Ascending aorta (tissue), 2 donors: ENCODE measurements around the gene ADH1B. TPM values are rescaled to one million over a fixed set of nuclear protein-coding genes. Genes with fewer than 3 reads are reported as not detected.
"Not testable (repeated sequence)": the region's sequence is repeated elsewhere in the genome, so short reads cannot be mapped to it uniquely, and the experiment has no call there.

Experiments
- DNase-seq, 2 donors: peaks; one replicate each; pipeline ENCODE4 v3.0.0-alpha.2; 2019; ENCODE audit warnings: low spot score in 2 of 2
- H3K27ac ChIP-seq, 2 donors: fragments of 200-600 bp; sonication (generic); one replicate each; pipeline ENCODE4 v1.5.1; 2016 to 2017; ENCODE audit warnings: mild to moderate bottlenecking in 1 of 2
- H3K27me3 ChIP-seq: fragments of 200-600 bp; sonication (generic); one replicate; pipeline ENCODE4 v1.5.1; 2017
- H3K36me3 ChIP-seq, 2 donors: fragments of 200-600 bp; sonication (generic); one replicate each; pipeline ENCODE4 v1.5.1; 2016
- H3K4me1 ChIP-seq, 2 donors: fragments of 200-600 bp; sonication (generic); one replicate each; pipeline ENCODE4 v1.5.1; 2016 to 2017; ENCODE audit warnings: mild to moderate bottlenecking in 1 of 2
- H3K4me3 ChIP-seq, 2 donors: fragments of 200-600 bp; sonication (generic); one replicate each; pipeline ENCODE4 v1.5.1; 2016 to 2017; ENCODE audit warnings: mild to moderate bottlenecking in 1 of 2
- H3K9me3 ChIP-seq, 2 donors: fragments of 200-600 bp; sonication (generic); one replicate each; pipeline ENCODE4 v1.5.1; 2016
- CTCF ChIP-seq, 3 experiments: fragments of 200-600 bp in 2 of 3; fragments of 450-650 bp in 1 of 3; sonication (generic) in 2 of 3; IDR thresholded peaks; one replicate each; pipeline ENCODE4 v1.5.1; 2016 to 2019; ENCODE audit warnings: antibody characterized with exemption in 3 of 3, mild to moderate bottlenecking in 1 of 3, moderate library complexity in 1 of 3
- intact Hi-C: fragments of 100-400 bp; cut with DNase I; formaldehyde crosslinking; loops from one replicate; pipeline ENCODE4 v1.15.1; 2023
- total RNA-seq: library from RNA; depleted of rRNA; stranded (reverse); fragments of >200 nt; gene quantifications from one replicate; pipeline ENCODE4 v1.1.0, GENCODE V29; 2016

Gene ADH1B
- total RNA-seq, 1 donor from 2014 or later, result 650 TPM

- TF ChIP-seq CTCF (IDR thresholded peaks at IDR 0.05), result no peak
- DNase-seq, result no peak
- Histone ChIP-seq H3K4me1 (no peaks in the 10 kb centered on the region), H3K27ac (no peak overlapping the region), H3K4me3 (no peak overlapping the region), H3K36me3 (no peaks in the 10 kb centered on the region), H3K9me3 (no peaks in the 10 kb centered on the region), H3K27me3 (no peaks in the 10 kb centered on the region)
- intact Hi-C loops, result no loop called here
Measured at GRCh38 chr4:99349338-99349737, 28.1 kb upstream of the ADH1B start.

GRCh38 chr4:99342624-99343023 lies 21.4 kb upstream of the ADH1B start:
- DNase-seq, result not testable (repeated sequence)

GRCh38 chr4:99341426-99341825 lies 20.2 kb upstream of the ADH1B start:
- peaks cover 0 to 4% of the 10 kb centered on the region in 2 donors for H3K4me1 ChIP-seq
- TF ChIP-seq CTCF (IDR thresholded peaks at IDR 0.05), result no peak
- no peaks in the 10 kb centered on the region for H3K36me3 ChIP-seq
- H3K27ac ChIP-seq, result no peak overlapping the region
- no peak for DNase-seq
- intact Hi-C loops, result no loop called here
- no peak overlapping the region for H3K4me3 ChIP-seq
- H3K9me3 ChIP-seq, result no peaks in the 10 kb centered on the region
- H3K27me3 ChIP-seq, result no peaks in the 10 kb centered on the region

More at GRCh38 chr4:99342624-99343023, 21.4 kb upstream of the ADH1B start:
- H3K27me3 ChIP-seq, H3K36me3 ChIP-seq, intact Hi-C loops, H3K9me3 ChIP-seq, H3K4me1 ChIP-seq, H3K4me3 ChIP-seq, H3K27ac ChIP-seq: not testable (repeated sequence)

- H3K36me3 ChIP-seq, result no peaks in the 10 kb centered on the region
- peaks cover 0 to 4% of the 10 kb centered on the region in 2 donors for H3K4me1 ChIP-seq
- no peak overlapping the region for H3K4me3 ChIP-seq
- intact Hi-C loops, result no loop called here
- H3K27ac ChIP-seq, result no peak overlapping the region
- H3K9me3 ChIP-seq, result no peaks in the 10 kb centered on the region
- TF ChIP-seq CTCF (IDR thresholded peaks at IDR 0.05), result no peak
- DNase-seq, result no peak
- no peaks in the 10 kb centered on the region for H3K27me3 ChIP-seq
Measured at GRCh38 chr4:99339172-99339571, 18.0 kb upstream of the ADH1B start.

- TF ChIP-seq CTCF (IDR thresholded peaks at IDR 0.05), result no peak
- Histone ChIP-seq H3K27me3 (no peaks in the 10 kb centered on the region), H3K4me1 (peaks cover 0 to 4% of the 10 kb centered on the region in 2 donors), H3K36me3 (no peaks in the 10 kb centered on the region), H3K27ac (no peak overlapping the region), H3K4me3 (no peak overlapping the region), H3K9me3 (no peaks in the 10 kb centered on the region)
- DNase-seq, result no peak
- intact Hi-C loops, result no loop called here
Measured at GRCh38 chr4:99336553-99336952, 15.4 kb upstream of the ADH1B start.

GRCh38 chr4:99334880-99335279 lies 13.7 kb upstream of the ADH1B start:
- Histone ChIP-seq H3K27me3 (no peaks in the 10 kb centered on the region), H3K9me3 (no peaks in the 10 kb centered on the region), H3K4me3 (no peak overlapping the region), H3K27ac (no peak overlapping the region), H3K4me1 (no peaks in the 10 kb centered on the region), H3K36me3 (no peaks in the 10 kb centered on the region)
- DNase-seq, result no peak
- no peak for TF ChIP-seq CTCF (IDR thresholded peaks at IDR 0.05)
- intact Hi-C loops, result loop anchor here (5.0 kb wide), 1 partner anchor 37 kb away; no protein-coding TSS in a partner anchor
